Suprapubic skin (tissue), 4 donors: Measurements from ENCODE around the gene LAMTOR4.

ENCODE experiments used
- CTCF ChIP-seq, 2 donors: fragments of 200-600 bp in 1 of 2; fragments of 450-650 bp in 1 of 2; sonication (generic) in 1 of 2; IDR thresholded peaks; one replicate each; pipeline ENCODE4 v1.5.1; 2016 to 2019; ENCODE audit warnings: antibody characterized with exemption in 2 of 2, mild to moderate bottlenecking in 1 of 2, moderate library complexity in 1 of 2
- POLR2A ChIP-seq, 2 donors: fragments of 450-650 bp; IDR thresholded peaks; one replicate each; pipeline ENCODE4 v1.6.1; 2017; ENCODE audit warnings: antibody characterized with exemption in 2 of 2, mild to moderate bottlenecking in 2 of 2, moderate library complexity in 2 of 2
- POLR2AphosphoS5 ChIP-seq, 3 donors: sonication (generic); formaldehyde crosslinking; IDR thresholded peaks; one replicate each; pipeline ENCODE4 v1.6.1; 2017; ENCODE audit warnings: antibody characterized with exemption in 3 of 3

GRCh38 chr7:100159099-100159623 is 10.4 kb downstream of the LAMTOR4 start:
- TF ChIP-seq POLR2AphosphoS5 (IDR thresholded peaks at IDR 0.05) (no peak), CTCF (IDR thresholded peaks at IDR 0.05) (no peak), POLR2A (IDR thresholded peaks at IDR 0.05) (no peak)
